Peyer's patch (tissue), 4 donors: ENCODE data around the gene SGK2.
"Not testable (repeated sequence)": the region's sequence is repeated elsewhere in the genome, so short reads cannot be mapped to it uniquely, and the experiment has no call there.

ENCODE experiments used
- CTCF ChIP-seq, 6 experiments: fragments of 450-650 bp in 4 of 6; fragments of 200-600 bp in 2 of 6; sonication (generic) in 1 of 6; IDR thresholded peaks; one replicate each; pipeline ENCODE4 v1.5.1; 2017 to 2019; ENCODE audit warnings: antibody characterized with exemption in 6 of 6, mild to moderate bottlenecking in 3 of 6, moderate library complexity in 1 of 6
- POLR2A ChIP-seq, 2 donors: fragments of 450-650 bp; IDR thresholded peaks; one replicate each; pipeline ENCODE4 v1.5.1; 2017; ENCODE audit warnings: antibody characterized with exemption in 2 of 2, mild to moderate bottlenecking in 2 of 2, moderate library complexity in 2 of 2

DNA sequence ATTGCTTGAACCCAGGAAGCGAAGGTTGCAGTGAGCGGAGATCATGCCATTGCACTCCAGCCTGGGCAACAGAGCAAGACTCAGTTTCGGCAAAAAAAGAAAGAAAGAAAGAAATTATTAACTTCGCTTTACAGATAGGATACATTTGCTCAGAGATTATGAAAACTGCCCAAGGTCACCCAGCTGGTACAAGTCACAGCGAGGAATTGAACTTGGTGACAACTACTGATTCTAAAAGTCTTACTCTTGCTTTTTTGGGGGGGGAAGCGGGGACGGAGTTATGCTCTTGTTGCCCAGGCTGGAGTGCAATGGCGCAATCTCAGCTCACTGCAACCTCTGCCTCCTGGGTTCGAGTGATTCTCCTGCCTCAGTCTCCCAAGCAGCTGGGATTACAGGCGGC is 29.7 kb downstream of the SGK2 start:
- not testable (repeated sequence) for TF ChIP-seq POLR2A, CTCF (IDR thresholded peaks at IDR 0.05)
